Stimulated activated CD4-positive, alpha-beta T cell treated with anti-CD3 and anti-CD28 coated beads, TNF-alpha, amount 100 ng/mL, for 1 hour (primary cell): ENCODE measurements around the gene SLC6A17.

Source experiments
- DNase-seq, 3 donors: peaks; one replicate each; pipeline ENCODE4 v3.0.0-alpha.2; 2020; ENCODE audit warnings: low read depth in 3 of 3, low spot score in 1 of 3

SLC6A17 gene

DNA sequence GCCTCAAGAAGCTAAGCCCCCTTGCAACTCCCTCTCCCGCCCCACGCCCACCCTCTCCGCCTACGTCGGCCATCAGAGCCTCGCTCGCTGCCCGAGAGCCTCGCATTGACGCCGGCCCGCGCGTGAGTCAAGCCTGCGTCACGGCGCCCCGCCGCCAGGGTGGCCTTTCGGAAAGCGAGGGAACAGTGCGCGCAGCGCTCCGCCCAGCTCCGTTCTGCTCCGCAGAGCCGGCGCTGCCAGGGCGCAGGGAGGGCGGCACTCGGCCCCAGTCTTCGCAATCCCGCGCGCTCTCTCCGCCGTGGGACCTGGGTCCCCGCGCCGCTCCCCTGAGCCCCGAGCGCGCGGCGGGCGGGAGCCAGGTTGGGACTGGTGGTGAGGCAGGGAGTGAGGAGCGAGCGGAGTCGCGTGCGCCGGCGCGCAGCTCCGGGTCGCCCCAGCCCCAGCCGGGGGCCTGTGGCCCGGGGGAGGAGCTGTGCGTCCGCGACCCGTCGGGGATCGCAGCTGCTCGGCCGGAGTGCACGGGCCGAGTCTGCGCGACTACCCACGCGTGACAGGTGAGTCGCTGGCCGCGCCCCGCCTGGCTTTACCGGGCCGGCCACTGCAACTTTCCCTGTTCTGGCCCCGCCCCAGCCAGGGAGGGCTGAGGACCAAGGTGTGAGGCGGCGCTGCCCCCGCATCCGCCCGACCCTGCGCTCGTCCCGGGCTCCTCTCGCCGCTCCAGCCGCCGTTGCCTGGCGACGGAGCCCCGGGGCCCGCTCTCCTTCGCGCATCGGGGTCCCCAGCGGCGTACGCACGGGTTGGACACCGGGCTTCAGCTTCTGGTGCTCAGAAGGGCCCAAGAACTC is at the start of gene SLC6A17:
TSS of gene SLC6A17 (plus strand) at position 165 of the 845 bp plus-strand sequence. CDS start 16,436 bp downstream, outside the sequence.
- peak in 1 of 3 donors; percentile 3 for DNase-seq

DNA sequence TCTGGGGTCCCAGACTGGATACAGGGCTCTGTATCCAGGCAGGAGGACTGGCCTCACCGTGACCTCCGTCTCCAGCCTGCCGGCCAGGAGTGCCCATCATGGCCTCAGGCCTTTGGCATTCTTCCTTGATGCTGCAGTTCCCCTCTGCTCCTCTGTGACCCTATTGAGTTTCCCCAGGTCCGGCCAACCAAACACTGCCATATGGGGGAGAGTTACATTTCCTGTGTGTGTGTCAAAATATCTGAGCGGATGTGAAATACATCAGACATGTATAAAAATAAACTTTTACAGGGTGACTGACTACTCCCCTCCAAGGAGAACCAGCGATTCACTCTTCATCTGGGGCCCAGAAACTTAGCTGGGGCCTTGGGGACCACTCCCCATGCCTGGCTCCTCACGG is 48.2 kb upstream of the SLC6A17 start:
- no peak for DNase-seq

DNA sequence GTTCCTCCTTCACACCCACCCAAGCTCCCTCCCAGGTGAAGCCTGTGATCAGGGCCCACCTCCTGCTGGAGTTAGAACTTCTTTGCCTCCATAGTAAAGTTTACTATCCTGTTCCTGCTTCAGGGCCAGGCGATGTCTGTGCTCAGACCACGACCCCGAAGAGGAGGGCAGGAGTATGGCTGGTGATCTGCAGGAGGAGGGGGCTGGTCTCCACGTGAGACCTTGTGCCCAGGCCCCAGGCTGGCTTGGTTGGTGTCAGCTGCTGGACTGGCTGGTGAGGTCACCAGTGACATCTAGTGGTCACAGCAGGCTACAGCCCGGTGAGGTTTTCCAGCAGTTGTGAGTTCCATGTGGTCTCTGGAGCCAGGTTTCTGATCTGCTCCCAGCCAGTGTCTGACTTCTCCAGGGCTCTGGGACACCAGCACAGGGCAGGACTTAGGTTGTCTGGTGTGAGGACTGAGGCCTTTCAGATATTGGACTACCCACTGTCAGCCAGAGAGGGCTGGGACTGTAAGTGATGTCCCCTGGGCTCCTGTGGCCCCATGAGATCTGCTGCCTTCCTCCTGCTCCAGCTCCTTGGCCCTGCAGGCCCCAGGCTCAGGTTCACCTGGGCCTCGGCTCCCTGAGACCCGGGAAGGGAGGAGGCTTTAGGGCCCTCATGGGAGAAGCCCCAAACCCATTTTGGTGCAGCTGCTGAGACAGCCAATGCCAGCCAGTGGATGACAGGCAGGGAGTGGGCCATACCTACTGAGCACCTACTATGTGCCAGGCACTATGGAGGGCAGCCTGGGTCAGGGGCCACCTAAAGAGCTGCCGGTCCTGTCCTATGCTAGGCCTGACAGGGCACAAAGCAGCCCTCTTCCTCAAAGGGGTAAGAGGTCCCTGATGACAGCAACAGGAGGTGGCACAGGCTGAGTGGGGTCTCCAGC is 44.0 kb upstream of the SLC6A17 start:
- peak in 2 of 3 donors; percentile 23 to 36 for DNase-seq

DNA sequence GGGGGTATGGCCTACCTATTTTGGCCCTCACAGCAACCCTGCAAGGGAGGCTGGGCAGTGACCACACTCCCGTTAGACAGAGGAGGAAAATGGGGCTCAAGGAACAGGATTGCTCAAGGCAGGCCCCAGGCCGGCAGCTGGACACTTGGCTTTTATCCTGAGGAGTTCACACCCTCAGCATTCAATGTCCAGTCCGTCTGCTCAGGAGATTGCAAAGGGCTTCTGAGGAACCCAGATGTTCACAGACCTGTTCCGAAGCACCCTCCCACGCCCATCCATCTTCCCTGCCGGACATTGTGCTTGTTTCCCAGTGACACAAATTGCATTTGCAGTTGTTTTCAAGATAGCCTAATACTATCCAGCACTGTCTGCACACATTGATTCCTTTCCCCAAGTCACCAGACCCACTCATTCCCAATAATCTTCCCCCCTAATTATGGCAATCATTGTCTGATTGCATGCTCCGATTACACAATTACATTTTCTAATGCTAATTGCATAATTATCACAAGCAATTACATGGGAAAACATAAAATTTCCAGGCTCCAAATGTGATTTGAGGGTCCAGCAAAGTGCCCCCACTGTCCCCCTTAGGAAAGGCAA is 42.3 kb upstream of the SLC6A17 start:
- no peak for DNase-seq

GRCh38 chr1:110111081-110111480 is 39.2 kb upstream of the SLC6A17 start:
- DNase-seq = no peak

DNA sequence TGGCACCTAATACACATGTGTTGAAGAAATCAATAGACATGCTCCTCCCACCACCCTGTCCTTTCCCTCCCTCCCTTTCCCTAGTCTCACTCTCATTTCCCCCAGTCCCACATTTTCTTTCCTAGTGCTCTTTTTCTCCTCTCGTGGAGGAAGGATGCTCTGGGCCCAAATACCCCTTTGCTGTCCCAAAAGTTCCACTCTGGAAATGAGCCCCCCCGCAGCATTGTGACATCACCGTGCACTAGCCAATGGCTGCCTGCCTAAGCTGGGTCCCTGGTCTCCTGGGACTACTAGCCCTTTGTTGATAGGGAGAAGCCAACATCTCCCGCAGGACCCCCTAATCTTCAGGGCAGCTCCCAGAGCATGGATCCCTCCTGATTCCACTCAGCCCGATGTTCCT is 38.2 kb upstream of the SLC6A17 start, which contains the start of gene UBL4B:
TSS of gene UBL4B (plus strand) at position 301 of the 400 bp plus-strand sequence. CDS start at position 393, 92 bp downstream.
- no peak for DNase-seq

DNA sequence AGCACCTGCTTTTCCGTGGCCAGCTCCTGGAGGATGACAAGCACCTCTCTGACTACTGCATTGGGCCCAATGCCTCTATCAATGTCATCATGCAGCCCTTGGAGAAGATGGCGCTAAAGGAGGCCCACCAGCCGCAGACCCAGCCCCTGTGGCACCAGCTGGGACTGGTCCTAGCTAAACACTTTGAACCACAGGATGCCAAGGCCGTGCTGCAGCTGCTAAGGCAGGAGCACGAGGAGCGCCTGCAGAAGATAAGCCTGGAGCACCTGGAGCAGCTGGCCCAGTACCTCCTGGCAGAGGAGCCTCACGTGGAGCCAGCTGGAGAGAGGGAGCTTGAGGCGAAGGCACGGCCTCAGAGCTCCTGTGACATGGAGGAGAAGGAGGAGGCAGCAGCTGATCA is 37.6 kb upstream of the SLC6A17 start:
- DNase-seq = no peak

DNA sequence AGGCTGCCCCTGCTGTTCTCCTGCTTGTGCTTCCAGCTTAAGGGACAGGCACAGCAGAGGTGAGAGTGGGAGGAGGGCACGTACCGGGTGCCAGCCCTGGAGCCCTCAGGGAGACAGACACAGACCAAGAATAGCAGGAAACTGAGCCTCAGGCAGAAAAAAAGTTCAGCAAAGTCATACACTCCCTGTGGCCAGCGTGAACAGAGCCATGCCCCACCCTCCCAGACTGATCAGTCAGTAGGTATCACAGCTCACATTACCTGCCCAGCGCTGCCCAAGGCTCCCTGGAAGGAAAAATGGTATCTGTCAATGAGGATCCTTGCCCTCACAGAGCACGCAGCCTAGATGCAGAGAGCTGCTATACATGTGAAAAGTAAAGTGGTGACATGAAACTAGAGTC is 36.7 kb upstream of the SLC6A17 start:
- DNase-seq = no peak

DNA sequence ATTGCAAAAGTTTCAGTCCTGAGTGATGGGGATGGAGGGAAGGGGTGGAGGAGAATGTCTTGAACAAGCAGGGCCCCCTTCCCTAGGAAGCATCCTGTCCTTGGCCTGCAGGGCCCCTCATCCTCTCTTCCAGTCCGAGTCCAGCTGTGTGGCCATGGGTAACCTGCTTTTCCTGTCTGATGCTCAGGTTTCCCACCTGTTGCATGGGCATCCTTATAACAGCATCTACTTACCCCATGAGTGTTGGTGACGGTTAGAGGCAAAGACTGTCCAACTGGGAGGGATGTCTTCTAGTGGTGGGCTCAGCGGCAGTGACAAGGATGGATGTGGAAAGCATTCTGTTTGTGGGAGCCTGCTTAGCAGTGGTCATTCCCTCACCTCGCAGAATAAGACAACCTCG is 36.1 kb upstream of the SLC6A17 start:
- DNase-seq = no peak

DNA sequence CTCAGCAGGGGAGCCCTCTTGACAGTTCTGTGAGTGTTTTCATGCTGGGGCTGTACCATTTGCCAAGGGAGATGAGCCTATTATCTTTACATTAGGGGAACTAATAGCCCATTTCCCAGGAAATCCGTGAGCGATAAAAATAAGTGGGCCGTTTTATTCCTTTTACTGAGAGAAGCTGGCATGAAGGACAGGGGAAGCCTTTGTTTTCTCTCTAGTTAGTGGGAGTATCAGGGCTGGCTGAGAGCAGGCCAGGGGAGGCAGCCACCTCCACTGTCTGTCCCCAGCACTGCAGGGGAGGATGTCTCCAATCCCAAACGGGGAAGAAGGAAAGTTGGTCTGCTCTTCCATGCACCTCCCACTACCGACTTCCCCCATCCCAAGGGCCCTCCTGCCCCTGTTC is 35.5 kb upstream of the SLC6A17 start:
- no peak for DNase-seq

DNA sequence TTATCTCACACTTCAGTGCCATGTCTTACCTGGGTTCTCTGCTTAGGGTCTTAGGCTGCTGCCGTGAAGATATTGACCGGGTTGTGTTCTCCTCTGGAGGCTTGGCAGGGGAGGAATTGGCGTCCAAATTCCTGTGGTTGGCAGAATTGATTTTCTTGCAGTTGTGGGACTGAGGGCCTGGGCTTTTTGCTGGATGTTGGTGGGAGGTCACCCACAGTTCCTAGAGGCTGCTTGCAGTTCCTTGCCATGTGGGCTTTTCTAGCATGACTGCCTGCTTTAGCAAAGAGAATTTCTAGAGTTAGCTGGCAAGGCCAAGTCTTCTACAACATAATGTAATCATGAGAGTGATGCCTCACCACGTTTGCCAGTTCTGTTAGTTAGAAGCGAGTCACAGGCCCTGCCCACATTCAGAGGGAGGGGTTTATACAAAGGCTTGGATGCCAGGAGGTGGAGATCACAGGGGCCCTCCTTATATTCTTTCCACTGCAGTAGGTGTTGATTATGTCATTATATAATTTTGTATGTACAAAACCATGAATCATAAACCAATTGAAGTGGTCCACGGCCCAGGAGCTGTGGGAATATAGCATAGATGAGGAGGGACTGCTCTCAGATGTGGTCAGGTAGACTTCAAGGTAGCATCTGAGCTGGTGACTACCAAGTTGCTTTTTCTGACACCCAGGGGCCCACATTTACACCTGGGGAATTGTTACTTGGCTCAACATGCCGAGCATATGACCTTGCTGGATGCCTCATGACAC is 31.5 kb upstream of the SLC6A17 start:
- no peak for DNase-seq

DNA sequence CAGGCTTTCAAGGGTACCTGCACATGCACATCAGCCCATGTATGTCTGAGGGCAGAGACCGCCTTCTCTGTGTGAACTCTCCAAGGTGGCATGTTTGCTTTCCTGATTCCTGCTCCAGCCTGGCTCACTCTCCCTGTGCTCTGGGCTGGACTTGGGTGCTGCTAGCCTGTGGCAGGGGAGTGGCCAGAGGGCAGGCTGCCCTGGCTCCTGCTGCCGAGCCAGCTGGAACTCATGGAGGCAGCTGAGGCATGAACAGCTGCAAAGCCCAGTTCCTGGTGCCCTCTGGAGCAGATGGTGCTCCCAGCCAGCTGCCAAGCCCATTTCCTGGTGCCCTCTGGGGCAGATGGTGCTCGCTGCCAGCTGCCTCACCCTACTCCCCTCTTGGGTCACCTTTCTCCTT is 30.5 kb upstream of the SLC6A17 start:
- DNase-seq = no peak

DNA sequence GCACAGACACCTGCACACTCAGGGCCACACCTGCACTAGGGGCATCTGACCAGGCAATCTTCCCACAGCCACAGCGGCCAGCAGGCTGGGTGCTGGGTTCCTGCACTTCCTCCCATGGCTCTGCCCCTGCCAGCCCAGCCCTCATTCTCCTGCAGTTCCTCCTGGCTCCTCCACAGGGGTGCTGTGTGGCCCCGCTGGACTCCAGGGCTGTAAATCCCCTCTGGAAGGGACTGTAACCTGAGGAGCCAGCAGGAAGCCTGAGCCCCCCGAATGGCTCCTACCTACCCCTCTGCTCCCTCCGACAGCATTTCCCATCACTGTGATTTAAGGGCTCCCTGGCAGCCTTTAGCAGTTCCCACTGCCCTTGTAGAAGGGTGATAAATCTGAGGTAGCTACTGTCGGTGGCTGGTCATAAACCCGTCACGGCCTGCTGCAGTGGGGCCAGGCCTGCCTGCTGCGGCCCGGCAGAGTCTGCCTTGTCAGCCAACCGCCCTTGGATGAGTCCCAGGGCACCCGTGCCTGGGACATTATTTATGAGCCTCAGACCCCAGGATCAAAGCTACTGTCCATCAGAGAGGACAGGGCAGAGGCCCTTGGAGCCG is 29.2 kb upstream of the SLC6A17 start:
- DNase-seq = no peak

DNA sequence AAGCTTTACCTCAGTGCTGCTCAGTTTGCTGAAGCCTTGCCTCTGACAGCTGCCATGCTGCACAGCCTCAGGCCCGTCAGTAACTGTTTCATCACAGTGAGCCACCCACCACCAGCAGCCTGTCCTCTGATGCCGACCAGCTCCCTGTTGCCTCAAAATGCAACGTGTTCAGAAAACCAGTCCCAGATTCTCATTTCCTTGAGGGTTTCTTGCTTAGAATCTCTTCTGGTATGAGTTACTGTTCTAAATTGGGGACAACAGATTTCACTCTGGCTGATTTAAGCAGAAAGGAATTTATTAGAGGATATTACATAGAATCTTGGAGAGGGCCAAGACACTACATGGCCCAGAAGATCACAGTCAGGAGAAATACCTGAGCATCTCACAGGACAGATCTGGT is 27.1 kb upstream of the SLC6A17 start:
- DNase-seq = no peak

GRCh38 chr1:110125810-110126209 is 24.5 kb upstream of the SLC6A17 start:
- DNase-seq = no peak

DNA sequence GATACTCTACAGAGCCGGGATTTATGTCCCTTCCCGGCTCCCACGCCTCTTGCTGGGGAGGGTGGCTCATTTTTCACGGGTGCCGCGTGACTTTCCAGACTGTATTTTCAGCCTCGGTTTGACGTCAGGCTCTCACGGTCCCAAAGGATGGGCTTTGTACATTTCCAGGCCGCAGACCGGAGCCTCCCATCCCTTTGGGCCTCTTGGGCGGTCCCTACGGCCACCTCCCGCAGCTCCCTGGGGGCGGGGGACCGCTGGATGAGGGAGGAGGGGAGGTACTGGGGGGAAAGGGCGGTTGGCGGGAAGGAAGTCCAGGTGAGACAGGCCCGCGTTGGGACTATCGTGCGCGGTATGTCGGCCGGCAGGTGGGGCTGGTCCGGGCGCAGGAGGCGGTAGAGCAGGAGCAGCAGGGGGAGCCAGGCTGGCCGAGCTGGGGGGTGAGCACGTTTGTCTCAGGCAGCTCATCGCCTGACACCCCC is 20.1 kb upstream of the SLC6A17 start:
- DNase-seq = no peak

DNA sequence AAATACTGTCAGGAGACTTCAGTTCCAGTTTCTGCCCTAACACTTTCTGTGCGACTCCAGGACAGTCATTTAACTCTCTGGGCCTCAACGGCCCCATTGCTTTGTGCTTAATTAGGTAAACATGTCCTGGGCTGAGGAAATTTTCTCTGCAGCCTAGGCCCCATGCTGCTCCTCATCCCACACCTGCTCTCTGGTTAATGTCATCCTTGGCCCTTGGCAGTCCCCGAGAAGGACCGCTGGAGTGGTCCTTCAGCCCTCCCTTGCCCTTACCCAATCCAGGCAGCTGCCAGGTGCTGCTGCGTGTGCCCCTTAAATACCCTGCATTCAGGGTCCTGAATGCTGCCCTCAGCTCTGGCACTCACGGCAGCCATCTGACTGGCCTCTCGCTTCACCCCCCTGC is 19.3 kb upstream of the SLC6A17 start:
- no peak for DNase-seq

GRCh38 chr1:110132682-110133081 is 17.6 kb upstream of the SLC6A17 start:
- no peak for DNase-seq

- no peak for DNase-seq
Measured at GRCh38 chr1:110133436-110133835, 16.9 kb upstream of the SLC6A17 start.

- DNase-seq = no peak
Measured at GRCh38 chr1:110134050-110134595, 16.2 kb upstream of the SLC6A17 start.
